ENCODE data around the gene FBXL16.
A peak's percentile ranks its signal among the peaks of the same experiment; 100 is the strongest.
"Not testable (repeated sequence)": the region's sequence is repeated elsewhere in the genome, so short reads cannot be mapped to it uniquely, and the experiment has no call there.

FBXL16 gene

GRCh38 chr16:708019-708418 is 2.4 kb upstream of the FBXL16 start:
- no peak for DNase-seq

GRCh38 chr16:707062-707538 is 1.5 kb upstream of the FBXL16 start:
- peak in 1 of 2 experiments; percentile 31 for DNase-seq

DNA sequence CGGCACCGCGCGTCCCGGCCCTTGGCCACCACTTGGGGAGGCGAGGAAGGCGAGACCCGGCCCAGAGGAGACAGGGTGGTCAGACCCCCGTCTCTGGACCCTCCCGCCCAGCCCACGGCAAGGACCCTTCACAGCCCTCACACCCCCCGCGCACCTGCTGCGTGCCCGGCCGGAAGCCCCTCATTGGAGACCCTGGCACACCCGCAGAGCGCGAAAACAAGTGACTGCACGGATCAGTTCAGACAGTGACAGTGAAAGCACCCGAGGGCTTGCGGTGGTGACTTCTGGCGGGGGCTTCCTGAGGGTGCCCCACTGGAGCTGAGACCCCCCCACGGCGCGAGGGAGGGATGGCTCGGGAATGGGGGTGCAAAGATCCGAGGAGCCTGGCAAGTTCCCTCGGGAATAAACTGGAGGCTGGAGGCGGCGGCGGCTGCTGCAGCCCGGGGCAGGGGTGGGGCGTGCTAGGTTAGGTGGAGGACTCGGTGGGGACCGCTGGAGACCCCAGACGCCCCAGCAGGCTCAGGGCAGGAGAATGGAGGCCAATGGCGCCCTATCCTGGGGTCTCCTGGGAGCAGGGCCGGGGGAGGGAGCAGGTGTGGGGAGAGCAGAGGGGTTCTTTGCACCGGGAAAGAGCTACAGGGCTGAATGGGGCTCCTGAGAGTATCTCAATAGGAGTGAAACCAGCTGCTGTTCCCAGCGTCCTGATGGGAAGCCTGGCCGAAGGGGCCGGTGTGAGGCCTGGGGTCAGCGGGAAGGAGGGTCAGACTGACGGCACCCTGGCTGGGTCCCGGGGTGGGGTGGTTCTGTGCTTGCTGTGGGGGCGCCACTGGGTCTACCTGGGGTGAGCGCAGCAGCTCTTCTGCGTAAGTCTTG is 824 bp upstream of the FBXL16 start:
- DNase-seq = peak in 1 of 2 experiments; percentile 64

DNA sequence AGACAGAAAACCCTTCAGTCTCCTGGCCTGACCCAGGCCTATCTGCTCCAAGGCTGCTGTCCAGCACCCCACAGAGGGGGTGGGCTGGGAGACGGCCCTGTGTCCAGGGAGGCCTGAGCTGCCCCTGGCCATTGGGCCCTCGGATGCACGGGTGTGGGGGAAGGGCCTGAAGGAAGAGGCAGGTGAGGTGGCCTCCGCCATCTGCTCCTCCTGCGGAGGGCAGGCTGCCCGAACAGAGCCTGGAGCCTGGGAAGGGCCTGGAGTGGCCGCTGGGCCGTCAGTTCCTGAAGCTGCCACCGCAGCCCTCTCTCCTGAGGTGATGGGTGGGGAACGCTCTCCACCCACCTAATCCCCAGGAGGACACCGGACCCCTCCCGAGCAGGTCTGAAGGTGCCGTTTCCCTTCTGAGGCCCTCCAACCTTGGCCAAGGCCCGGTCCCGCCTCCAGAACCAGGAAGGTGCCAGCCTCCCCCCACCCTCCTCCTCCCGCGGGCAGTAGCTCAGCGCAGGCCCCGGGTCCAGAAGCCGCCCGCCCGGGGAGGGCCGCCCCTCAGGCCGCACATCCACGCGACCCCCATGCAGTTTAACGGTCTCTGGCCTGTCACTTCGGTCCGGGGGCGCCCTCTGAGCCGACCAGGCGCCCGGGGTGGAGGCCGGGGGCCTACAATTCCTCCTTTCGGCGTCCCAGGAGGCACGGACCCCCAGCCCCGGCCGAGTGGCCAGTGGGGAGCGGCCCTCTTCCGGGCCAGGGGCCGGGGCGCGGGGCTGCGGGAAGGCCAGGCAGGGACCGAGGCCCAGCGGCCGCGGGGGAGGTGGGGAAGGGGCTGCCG is 835 bp downstream of the FBXL16 start:
- DNase-seq = no peak

- DNase-seq = no peak
These were observed 1.6 kb downstream of the FBXL16 start for GRCh38 chr16:704047-704446.

DNA sequence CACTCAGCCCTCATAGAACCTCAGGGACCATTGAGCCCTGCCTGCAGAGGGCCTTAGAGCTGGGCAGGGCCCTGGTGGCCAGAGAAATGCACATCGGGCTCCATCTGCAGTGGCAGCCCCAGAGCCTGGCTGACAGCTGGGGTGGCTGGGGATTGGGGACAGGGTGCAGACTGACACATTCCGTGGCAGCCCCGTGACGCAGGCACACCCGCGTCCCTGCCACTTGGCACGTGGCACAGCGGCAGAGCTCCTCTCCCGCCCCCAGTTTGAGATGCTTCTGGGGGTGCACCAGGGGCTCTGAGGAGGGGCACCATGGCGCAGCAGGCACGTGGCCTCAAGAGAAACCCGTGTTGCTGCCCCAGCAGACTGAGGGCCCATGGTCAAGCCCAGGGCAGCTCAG is 2.2 kb downstream of the FBXL16 start:
- DNase-seq = no peak

GRCh38 chr16:702341-702740 is 3.3 kb downstream of the FBXL16 start:
- no peak for DNase-seq

GRCh38 chr16:700684-701584 is 4.7 kb downstream of the FBXL16 start:
- no peak for DNase-seq

- DNase-seq = no peak
These were observed 6.5 kb downstream of the FBXL16 start for GRCh38 chr16:698911-699671.

DNA sequence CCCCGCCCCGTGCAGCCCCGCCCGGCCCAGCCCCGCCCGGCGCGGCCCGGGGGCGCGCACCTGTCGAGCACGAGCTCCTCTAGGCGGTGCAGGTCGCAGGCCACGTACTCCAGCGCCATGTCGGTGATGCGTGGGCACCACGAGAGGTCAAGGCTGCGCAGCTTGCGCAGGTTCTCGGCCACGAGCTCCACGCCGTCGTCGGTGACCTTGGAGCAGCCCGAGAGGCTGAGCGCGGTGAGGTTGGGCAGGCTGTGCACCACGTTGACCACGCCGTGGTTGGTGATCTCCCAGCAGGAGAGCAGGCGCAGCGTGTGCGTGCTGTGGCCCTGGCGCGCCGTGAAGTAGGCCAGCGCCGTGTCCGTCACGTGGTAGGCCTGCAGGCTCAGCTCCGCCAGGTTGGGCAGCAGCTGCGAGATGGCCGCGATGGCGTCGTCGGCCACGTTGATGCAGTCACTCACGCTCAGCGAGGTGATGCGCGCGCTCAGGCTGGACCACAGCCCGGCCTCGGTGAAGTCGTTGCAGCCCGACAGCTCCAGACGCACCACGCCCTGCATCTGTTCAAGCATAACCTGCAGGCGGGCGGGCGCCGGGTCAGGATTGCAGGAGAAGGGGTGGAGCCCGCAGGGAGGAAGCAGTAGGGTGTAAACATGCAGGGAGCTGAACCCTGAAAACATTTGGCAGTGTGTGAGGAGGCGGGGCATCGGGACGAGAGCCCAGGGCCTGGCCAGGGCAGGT is 10.1 kb downstream of the FBXL16 start:
- DNase-seq = peak; percentile 81 to 88

DNA sequence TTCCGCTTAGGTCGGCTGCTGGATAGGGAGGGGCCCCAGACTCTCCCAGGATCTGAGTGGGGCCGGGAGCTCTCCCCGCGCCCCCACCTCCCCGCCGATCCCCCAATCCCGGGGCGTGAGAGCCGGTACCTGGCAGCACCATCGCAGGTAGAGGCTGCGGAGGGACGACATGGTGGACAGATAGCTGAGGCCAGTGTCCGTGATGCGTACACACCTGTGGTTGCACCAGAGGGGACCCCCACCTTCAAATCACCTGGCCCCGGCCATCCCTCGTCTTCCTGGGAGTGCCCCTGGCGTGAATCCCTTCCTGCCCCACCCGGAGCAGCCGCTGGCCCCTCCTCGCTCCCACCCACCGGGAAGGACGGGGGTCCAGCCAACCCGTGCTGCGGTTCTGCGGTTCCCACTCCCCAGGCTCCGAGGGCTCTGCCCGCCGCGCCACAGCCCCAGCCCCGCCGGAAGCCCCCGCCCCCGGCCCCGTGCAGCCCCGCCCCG is 10.7 kb downstream of the FBXL16 start:
- DNase-seq = no peak

- DNase-seq = no peak
These were observed 11.3 kb downstream of the FBXL16 start for GRCh38 chr16:694187-694862.

- DNase-seq = no peak
These were observed 11.8 kb downstream of the FBXL16 start for GRCh38 chr16:693766-694165.

DNA sequence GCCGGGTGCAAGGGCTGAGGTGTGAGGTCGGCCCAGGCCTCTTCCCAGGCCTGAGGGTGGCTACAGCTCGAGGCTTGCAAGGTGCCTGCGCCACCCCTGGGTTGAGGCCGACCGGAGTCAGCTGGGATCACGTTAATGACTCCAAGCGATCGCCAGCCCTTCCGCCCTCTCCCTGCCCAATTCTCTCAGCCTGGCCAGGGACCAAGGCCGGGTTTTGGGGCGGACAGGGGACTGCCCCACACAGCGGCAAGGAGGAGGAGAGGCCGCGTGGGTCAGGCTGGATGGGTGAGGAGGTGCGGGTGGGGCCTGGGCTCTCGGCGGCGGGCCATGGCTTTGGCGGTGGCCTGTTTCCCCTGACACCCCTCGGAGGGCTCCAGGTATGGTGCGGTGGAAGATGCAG is 12.2 kb downstream of the FBXL16 start:
- DNase-seq = no peak

GRCh38 chr16:692356-693108 is 13.1 kb downstream of the FBXL16 start:
- no peak for DNase-seq

DNA sequence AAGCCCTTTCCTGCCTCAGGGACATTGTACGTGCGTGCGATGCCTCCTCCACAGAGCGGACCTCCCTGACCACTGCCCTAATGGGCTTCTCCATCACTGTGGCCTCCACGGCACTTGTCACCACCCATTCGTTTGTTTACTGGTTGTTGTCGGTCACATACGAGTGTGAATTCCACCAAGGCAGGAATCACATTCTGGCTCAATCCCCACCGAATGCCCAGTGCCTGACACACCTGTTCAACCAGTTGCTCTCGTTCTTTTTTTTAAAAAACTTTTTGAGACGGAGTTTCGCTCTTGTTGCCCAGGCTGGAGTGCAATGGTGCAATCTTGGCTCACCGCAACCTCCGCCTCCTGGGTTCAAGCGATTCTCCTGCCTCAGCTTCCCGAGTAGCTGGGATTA is 14.4 kb downstream of the FBXL16 start:
- not testable (repeated sequence) for DNase-seq

DNA sequence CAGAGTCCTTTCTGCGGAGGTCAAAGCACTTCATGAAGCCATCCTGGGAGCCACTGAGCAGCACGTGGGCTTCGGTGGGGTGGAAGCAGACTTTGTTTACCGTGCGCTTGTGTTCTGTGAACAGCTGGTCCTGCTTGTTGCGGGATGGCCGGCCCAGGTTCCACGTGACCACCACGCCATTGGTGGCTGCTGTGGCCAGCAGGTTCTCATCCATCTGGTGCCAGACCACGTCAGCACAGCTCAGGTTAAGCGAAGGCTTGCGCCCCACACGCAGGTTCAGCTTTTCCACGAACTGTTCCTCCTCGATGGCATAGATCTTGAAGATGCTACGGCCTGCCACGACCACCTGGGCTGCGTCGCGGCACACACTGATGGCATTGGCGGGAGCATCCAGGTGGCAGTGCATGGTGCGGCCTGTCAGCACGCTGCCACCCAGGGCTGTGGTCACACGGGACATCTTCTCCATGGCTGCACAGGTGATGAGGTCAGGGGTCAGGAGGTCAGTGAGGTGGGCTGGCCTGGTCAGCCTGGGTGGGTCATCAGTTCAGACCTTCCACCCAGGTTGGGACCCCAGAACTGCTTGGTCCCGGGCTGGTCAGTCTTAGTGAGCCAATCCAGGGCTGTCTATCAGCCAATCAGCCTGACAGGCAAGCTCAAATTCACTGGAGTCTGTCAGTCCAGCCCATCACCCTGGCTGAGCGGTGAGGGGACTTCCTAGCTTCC is 16.3 kb downstream of the FBXL16 start:
- no peak for DNase-seq

GRCh38 chr16:687499-687898 is 18.1 kb downstream of the FBXL16 start:
- no peak for DNase-seq
